ENCODE results near the gene STARD3. TPM values are rescaled to one million over a fixed set of nuclear protein-coding genes. Genes with fewer than 3 reads are reported as not detected.

STARD3 gene
- total RNA-seq, 4 donors from 2014 or later = 21.0 to 62.3 (median 26.0) TPM

GRCh38 chr17:39598630-39599003, 38.3 kb upstream of the STARD3 start:
- Histone ChIP-seq H3K9me3 (no peaks in the 10 kb centered on the region), H3K27me3 (peaks cover 29 to 75% of the 10 kb centered on the region in 2 donors), H3K4me1 (peaks cover 0 to 3% of the 10 kb centered on the region in 2 donors), H3K36me3 (no peaks in the 10 kb centered on the region), H3K4me3 (no peak overlapping the region), H3K27ac (no peak overlapping the region)
- intact Hi-C loops (cut with DNase I; ENCODE audit: low total_unique reads) = no loop called here
- no peak for TF ChIP-seq CTCF (IDR thresholded peaks at IDR 0.05)
- no peak for TF ChIP-seq POLR2A (IDR thresholded peaks at IDR 0.05)
- no peak for DNase-seq

GRCh38 chr17:39599004-39599664, 37.8 kb upstream of the STARD3 start:
- H3K27ac ChIP-seq = no peak overlapping the region
- intact Hi-C loops (cut with DNase I; ENCODE audit: low total_unique reads) = no loop called here
- DNase-seq = no peak
- no peaks in the 10 kb centered on the region for H3K9me3 ChIP-seq
- TF ChIP-seq CTCF (IDR thresholded peaks at IDR 0.05) (no peak), POLR2A (IDR thresholded peaks at IDR 0.05) (no peak)
- H3K36me3 ChIP-seq = no peaks in the 10 kb centered on the region
- H3K4me3 ChIP-seq = no peak overlapping the region
- peaks cover 0 to 3% of the 10 kb centered on the region in 2 donors for H3K4me1 ChIP-seq
- peaks cover 34 to 80% of the 10 kb centered on the region in 2 donors for H3K27me3 ChIP-seq

GRCh38 chr17:39599665-39600231, 37.2 kb upstream of the STARD3 start:
- TF ChIP-seq POLR2A (IDR thresholded peaks at IDR 0.05) = no peak
- no peak for TF ChIP-seq CTCF (IDR thresholded peaks at IDR 0.05)

GRCh38 chr17:39600288-39600996, 36.5 kb upstream of the STARD3 start:
- Histone ChIP-seq H3K9me3 (no peaks in the 10 kb centered on the region), H3K36me3 (no peaks in the 10 kb centered on the region), H3K27me3 (peaks cover 38 to 91% of the 10 kb centered on the region in 2 donors), H3K27ac (no peak overlapping the region), H3K4me3 (no peak overlapping the region), H3K4me1 (peaks cover 0 to 4% of the 10 kb centered on the region in 2 donors)
- TF ChIP-seq CTCF (IDR thresholded peaks at IDR 0.05) (no peak), POLR2A (IDR thresholded peaks at IDR 0.05) (no peak)
- DNase-seq = no peak
- intact Hi-C loops (cut with DNase I; ENCODE audit: low total_unique reads) = no loop called here

More at GRCh38 chr17:39599665-39600231, 37.2 kb upstream of the STARD3 start:
- no peaks in the 10 kb centered on the region for H3K9me3 ChIP-seq
- H3K27me3 ChIP-seq = peaks cover 38 to 84% of the 10 kb centered on the region in 2 donors
- intact Hi-C loops (cut with DNase I; ENCODE audit: low total_unique reads) = no loop called here
- H3K27ac ChIP-seq = no peak overlapping the region
- DNase-seq = no peak
- H3K4me3 ChIP-seq = no peak overlapping the region
- H3K4me1 ChIP-seq = peaks cover 0 to 3% of the 10 kb centered on the region in 2 donors
- no peaks in the 10 kb centered on the region for H3K36me3 ChIP-seq
